ENCODE measurements around the gene RILPL2. TPM values are rescaled to one million over a fixed set of nuclear protein-coding genes. Genes with fewer than 3 reads are reported as not detected.

The RILPL2 gene
- total and polyA plus RNA-seq, 10 donors, result 10.8 to 18.0 (median 13.5) TPM

- Histone ChIP-seq H3K36me3 (peaks cover 4 to 96% (median 81%) of the 10 kb centered on the region in 6 donors), H3K27ac (peak overlapping the region in 2 of 8 donors; percentile 24 to 28), H3K4me3 (no peak overlapping the region), H3K9me3 (no peaks in the 10 kb centered on the region), H3K4me1 (peaks cover 0 to 52% (median 17%) of the 10 kb centered on the region in 6 donors), H3K27me3 (replicated peaks in 1 of 7) (no peaks in the 10 kb centered on the region)
- no peak for DNase-seq
- no peak for TF ChIP-seq POLR2AphosphoS5 (IDR thresholded peaks at IDR 0.05)
- TF ChIP-seq POLR2A (IDR thresholded peaks at IDR 0.05), result no peak
- no peak for TF ChIP-seq CTCF (IDR thresholded peaks at IDR 0.05 in 8 of 11, conservative IDR thresholded peaks at IDR 0.05 in 3 of 11)
- intact Hi-C loops (cut with DNase I; ENCODE audit: low total_unique reads), result no loop called here
- WGBS, 5 donors, result 93 to 96% (median 94%) methylated on average over 6 of the region's 6 CpGs
These were observed 37.2 kb downstream of the RILPL2 start for GRCh38 chr12:123399255-123399617.

GRCh38 chr12:123398550-123399254 lies 37.8 kb downstream of the RILPL2 start:
- Histone ChIP-seq H3K27me3 (replicated peaks in 1 of 7) (no peaks in the 10 kb centered on the region), H3K4me1 (peaks cover 0 to 55% (median 18%) of the 10 kb centered on the region in 6 donors), H3K36me3 (peaks cover 4 to 96% (median 81%) of the 10 kb centered on the region in 6 donors), H3K4me3 (no peak overlapping the region), H3K9me3 (no peaks in the 10 kb centered on the region), H3K27ac (peak overlapping the region in 2 of 8 donors; percentile 24 to 28)
- no peak for TF ChIP-seq POLR2AphosphoS5 (IDR thresholded peaks at IDR 0.05)
- no peak for TF ChIP-seq CTCF (IDR thresholded peaks at IDR 0.05 in 8 of 11, conservative IDR thresholded peaks at IDR 0.05 in 3 of 11)
- TF ChIP-seq POLR2A (IDR thresholded peaks at IDR 0.05), result no peak
- intact Hi-C loops (cut with DNase I; ENCODE audit: low total_unique reads), result no loop called here
- DNase-seq, result no peak
- WGBS, 5 donors, result 74 to 90% (median 86%) methylated on average over 14 of the region's 14 CpGs

GRCh38 chr12:123398177-123398549 lies 38.3 kb downstream of the RILPL2 start:
- Histone ChIP-seq H3K4me1 (peaks cover 0 to 61% (median 19%) of the 10 kb centered on the region in 6 donors), H3K9me3 (no peaks in the 10 kb centered on the region), H3K4me3 (no peak overlapping the region), H3K27ac (peak overlapping the region in 2 of 8 donors; percentile 24 to 28), H3K27me3 (replicated peaks in 1 of 7) (no peaks in the 10 kb centered on the region), H3K36me3 (peaks cover 4 to 96% (median 81%) of the 10 kb centered on the region in 6 donors)
- TF ChIP-seq POLR2AphosphoS5 (IDR thresholded peaks at IDR 0.05), result no peak
- TF ChIP-seq CTCF (IDR thresholded peaks at IDR 0.05 in 8 of 11, conservative IDR thresholded peaks at IDR 0.05 in 3 of 11), result no peak
- no peak for TF ChIP-seq POLR2A (IDR thresholded peaks at IDR 0.05)
- WGBS, 5 donors, result 88 to 95% (median 94%) methylated on average over 10 of the region's 10 CpGs
- intact Hi-C loops (cut with DNase I; ENCODE audit: low total_unique reads), result no loop called here
- no peak for DNase-seq

GRCh38 chr12:123397400-123397799 lies 39.1 kb downstream of the RILPL2 start:
- Histone ChIP-seq H3K4me1 (peaks cover 0 to 68% (median 22%) of the 10 kb centered on the region in 6 donors), H3K9me3 (no peaks in the 10 kb centered on the region), H3K27ac (no peak overlapping the region), H3K27me3 (replicated peaks in 1 of 7) (no peaks in the 10 kb centered on the region), H3K36me3 (peaks cover 4 to 96% (median 80%) of the 10 kb centered on the region in 6 donors), H3K4me3 (no peak overlapping the region)
- no peak for TF ChIP-seq CTCF (IDR thresholded peaks at IDR 0.05 in 8 of 11, conservative IDR thresholded peaks at IDR 0.05 in 3 of 11)
- no peak for TF ChIP-seq POLR2A (IDR thresholded peaks at IDR 0.05)
- no peak for TF ChIP-seq POLR2AphosphoS5 (IDR thresholded peaks at IDR 0.05)
- 89 to 99% (median 97%) methylated on average over 6 of the region's 6 CpGs for WGBS, 5 donors
- intact Hi-C loops (cut with DNase I; ENCODE audit: low total_unique reads), result no loop called here
- DNase-seq, result no peak

Data from spleen (tissue), 11 donors.